ENCODE results near the gene PIM3. TPM values are rescaled to one million over a fixed set of nuclear protein-coding genes. Genes with fewer than 3 reads are reported as not detected.

Gene PIM3
- total RNA-seq, 1 experiment from 2014 or later = 42.9 TPM

GRCh38 chr22:50009765-50010675 is 49.4 kb downstream of the PIM3 start:
- ChIA-PET POLR2A (no interaction called here), CTCF (interaction anchor here (0.7 to 4.1 kb wide), 4 partner anchors 17 to 20 kb away, joined by 3 to 25 read pairs (median 10); no protein-coding TSS in a partner anchor)
- H3K4me3 Mint-ChIP-seq = no peak overlapping the region
- H3K36me3 Mint-ChIP-seq = no peaks in the 10 kb centered on the region
- no peak for DNase-seq (ENCODE audit: low spot score)
- H3K27ac Mint-ChIP-seq = no peak overlapping the region
- TF ChIP-seq, protein P1, sequence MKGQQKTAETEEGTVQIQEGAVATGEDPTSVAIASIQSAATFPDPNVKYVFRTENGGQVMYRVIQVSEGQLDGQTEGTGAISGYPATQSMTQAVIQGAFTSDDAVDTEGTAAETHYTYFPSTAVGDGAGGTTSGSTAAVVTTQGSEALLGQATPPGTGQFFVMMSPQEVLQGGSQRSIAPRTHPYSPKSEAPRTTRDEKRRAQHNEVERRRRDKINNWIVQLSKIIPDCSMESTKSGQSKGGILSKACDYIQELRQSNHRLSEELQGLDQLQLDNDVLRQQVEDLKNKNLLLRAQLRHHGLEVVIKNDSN (CRISPR knock-in tag; IDR thresholded peaks at IDR 0.05) = no peak
- TF ChIP-seq OVOL2 (CRISPR knock-in tag; IDR thresholded peaks at IDR 0.05; ENCODE audit: borderline replicate concordance) = no peak
- no peak for TF ChIP-seq ESRRA (CRISPR knock-in tag; IDR thresholded peaks at IDR 0.05; ENCODE audit: borderline replicate concordance)
- TF ChIP-seq, protein P2, sequence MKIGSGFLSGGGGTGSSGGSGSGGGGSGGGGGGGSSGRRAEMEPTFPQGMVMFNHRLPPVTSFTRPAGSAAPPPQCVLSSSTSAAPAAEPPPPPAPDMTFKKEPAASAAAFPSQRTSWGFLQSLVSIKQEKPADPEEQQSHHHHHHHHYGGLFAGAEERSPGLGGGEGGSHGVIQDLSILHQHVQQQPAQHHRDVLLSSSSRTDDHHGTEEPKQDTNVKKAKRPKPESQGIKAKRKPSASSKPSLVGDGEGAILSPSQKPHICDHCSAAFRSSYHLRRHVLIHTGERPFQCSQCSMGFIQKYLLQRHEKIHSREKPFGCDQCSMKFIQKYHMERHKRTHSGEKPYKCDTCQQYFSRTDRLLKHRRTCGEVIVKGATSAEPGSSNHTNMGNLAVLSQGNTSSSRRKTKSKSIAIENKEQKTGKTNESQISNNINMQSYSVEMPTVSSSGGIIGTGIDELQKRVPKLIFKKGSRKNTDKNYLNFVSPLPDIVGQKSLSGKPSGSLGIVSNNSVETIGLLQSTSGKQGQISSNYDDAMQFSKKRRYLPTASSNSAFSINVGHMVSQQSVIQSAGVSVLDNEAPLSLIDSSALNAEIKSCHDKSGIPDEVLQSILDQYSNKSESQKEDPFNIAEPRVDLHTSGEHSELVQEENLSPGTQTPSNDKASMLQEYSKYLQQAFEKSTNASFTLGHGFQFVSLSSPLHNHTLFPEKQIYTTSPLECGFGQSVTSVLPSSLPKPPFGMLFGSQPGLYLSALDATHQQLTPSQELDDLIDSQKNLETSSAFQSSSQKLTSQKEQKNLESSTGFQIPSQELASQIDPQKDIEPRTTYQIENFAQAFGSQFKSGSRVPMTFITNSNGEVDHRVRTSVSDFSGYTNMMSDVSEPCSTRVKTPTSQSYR (CRISPR knock-in tag; IDR thresholded peaks at IDR 0.05) = no peak
- no peak for TF ChIP-seq CDX4 (CRISPR knock-in tag; IDR thresholded peaks at IDR 0.05; ENCODE audit: borderline replicate concordance)
- TF ChIP-seq SOX15 (CRISPR knock-in tag; IDR thresholded peaks at IDR 0.05) = no peak
- TF ChIP-seq ZNF263 (CRISPR knock-in tag; IDR thresholded peaks at IDR 0.05; ENCODE audit: low read depth) = no peak
- TF ChIP-seq NR3C1 (CRISPR knock-in tag; conservative IDR thresholded peaks at IDR 0.05; ENCODE audit: low read depth) = no peak
- TF ChIP-seq JAZF1 (CRISPR knock-in tag; IDR thresholded peaks at IDR 0.05) = no peak
- H3K4me1 Mint-ChIP-seq = peaks cover 16% of the 10 kb centered on the region
- no peak for ATAC-seq
- peaks cover 38% of the 10 kb centered on the region for H3K27me3 Mint-ChIP-seq (ENCODE audit: low read depth)
- no peaks in the 10 kb centered on the region for H3K9me3 Mint-ChIP-seq

- peak overlapping the region; percentile 65 for H3K4me3 Mint-ChIP-seq
- DNase-seq (ENCODE audit: low spot score) (no peak), ATAC-seq (no peak)
- H3K27me3 Mint-ChIP-seq (ENCODE audit: low read depth) = peaks cover 44% of the 10 kb centered on the region
- POLR2A ChIA-PET = no interaction called here
- no peaks in the 10 kb centered on the region for H3K36me3 Mint-ChIP-seq
- H3K9me3 Mint-ChIP-seq = no peaks in the 10 kb centered on the region
- H3K27ac Mint-ChIP-seq = no peak overlapping the region
- H3K4me1 Mint-ChIP-seq = peaks cover 16% of the 10 kb centered on the region
- CTCF ChIA-PET = interaction anchor here (0.8 to 4.1 kb wide), 3 partner anchors 16 to 19 kb away, joined by 3 to 25 read pairs (median 15); no protein-coding TSS in a partner anchor
- TF ChIP-seq E2F1 (CRISPR knock-in tag; IDR thresholded peaks at IDR 0.05) (no peak), EMX1 (CRISPR knock-in tag; IDR thresholded peaks at IDR 0.05) (no peak), FOXK1 (CRISPR knock-in tag; IDR thresholded peaks at IDR 0.05) (no peak), TCF7 (CRISPR knock-in tag; IDR thresholded peaks at IDR 0.05; ENCODE audit: low read depth) (no peak), ESRRA (CRISPR knock-in tag; IDR thresholded peaks at IDR 0.05; ENCODE audit: borderline replicate concordance) (no peak), ELF4 (CRISPR knock-in tag; IDR thresholded peaks at IDR 0.05; ENCODE audit: low read depth) (no peak), ZNF263 (CRISPR knock-in tag; IDR thresholded peaks at IDR 0.05; ENCODE audit: low read depth) (no peak), JAZF1 (CRISPR knock-in tag; IDR thresholded peaks at IDR 0.05) (no peak), CDX4 (CRISPR knock-in tag; IDR thresholded peaks at IDR 0.05; ENCODE audit: borderline replicate concordance) (no peak), IRF2 (CRISPR knock-in tag; IDR thresholded peaks at IDR 0.05; ENCODE audit: borderline replicate concordance, low read depth) (no peak), GTF2I (CRISPR knock-in tag; conservative IDR thresholded peaks at IDR 0.05) (no peak), MYBL2 (CRISPR knock-in tag; IDR thresholded peaks at IDR 0.05) (no peak), FOXJ3 (CRISPR knock-in tag; IDR thresholded peaks at IDR 0.05; ENCODE audit: borderline replicate concordance) (no peak), ZNF671 (CRISPR knock-in tag; IDR thresholded peaks at IDR 0.05) (no peak), ZNF423 (CRISPR knock-in tag; IDR thresholded peaks at IDR 0.05) (no peak), PRDM15 (CRISPR knock-in tag; IDR thresholded peaks at IDR 0.05) (no peak), GRHL2 (CRISPR knock-in tag; IDR thresholded peaks at IDR 0.05; ENCODE audit: insufficient replicate concordance, severe bottlenecking) (no peak), SP1 (CRISPR knock-in tag; conservative IDR thresholded peaks at IDR 0.05) (no peak)
Measured at GRCh38 chr22:50010676-50011446, 50.3 kb downstream of the PIM3 start.
